SHP77 treated with DMSO at 0.1 percent for 48 hours (cell line): Measurements from ENCODE around the gene GDF2.

Experiments
- DNase-seq: peaks from one replicate; lab custom pipeline; 2025; lab: John Stamatoyannopoulos, UW

The GDF2 gene

GRCh38 chr10:47311932-47312662 lies 10.2 kb upstream of the GDF2 start:
- no peak for DNase-seq

- no peak for DNase-seq
Observed at GRCh38 chr10:47312663-47312995, 9.6 kb upstream of the GDF2 start.

- DNase-seq, result no peak
Observed at GRCh38 chr10:47314416-47314970, 7.8 kb upstream of the GDF2 start.

GRCh38 chr10:47315421-47315820 lies 6.8 kb upstream of the GDF2 start:
- DNase-seq, result no peak

- no peak for DNase-seq
Observed at GRCh38 chr10:47316131-47316530, 6.1 kb upstream of the GDF2 start.

- no peak for DNase-seq
Observed at GRCh38 chr10:47317251-47317650, 5.0 kb upstream of the GDF2 start.

GRCh38 chr10:47318706-47319105 lies 3.5 kb upstream of the GDF2 start:
- no peak for DNase-seq

GRCh38 chr10:47319784-47320183 lies 2.5 kb upstream of the GDF2 start:
- no peak for DNase-seq

- no peak for DNase-seq
Observed at GRCh38 chr10:47320812-47321211, 1.4 kb upstream of the GDF2 start.

- no peak for DNase-seq
Observed at GRCh38 chr10:47321521-47322195, 596 bp upstream of the GDF2 start.

GRCh38 chr10:47323087-47323486 lies 833 bp downstream of the GDF2 start:
- no peak for DNase-seq

GRCh38 chr10:47323636-47324296 lies 1.5 kb downstream of the GDF2 start:
- no peak for DNase-seq

GRCh38 chr10:47325303-47326291 lies 3.3 kb downstream of the GDF2 start:
- no peak for DNase-seq

GRCh38 chr10:47326306-47326926 lies 4.2 kb downstream of the GDF2 start:
- DNase-seq, result no peak

GRCh38 chr10:47326927-47327330 lies 4.7 kb downstream of the GDF2 start:
- DNase-seq, result no peak

GRCh38 chr10:47329855-47330254 lies 7.6 kb downstream of the GDF2 start:
- DNase-seq, result no peak

- no peak for DNase-seq
Observed at GRCh38 chr10:47330366-47330765, 8.1 kb downstream of the GDF2 start.

- DNase-seq, result no peak
Observed at GRCh38 chr10:47330804-47331203, 8.6 kb downstream of the GDF2 start.

GRCh38 chr10:47331491-47331890 lies 9.2 kb downstream of the GDF2 start:
- DNase-seq, result no peak

- DNase-seq, result no peak
Observed at GRCh38 chr10:47331954-47332353, 9.7 kb downstream of the GDF2 start.

GRCh38 chr10:47332371-47332770 lies 10.1 kb downstream of the GDF2 start:
- no peak for DNase-seq
